Measurements from ENCODE around the gene CCR7.

Gene CCR7

DNA sequence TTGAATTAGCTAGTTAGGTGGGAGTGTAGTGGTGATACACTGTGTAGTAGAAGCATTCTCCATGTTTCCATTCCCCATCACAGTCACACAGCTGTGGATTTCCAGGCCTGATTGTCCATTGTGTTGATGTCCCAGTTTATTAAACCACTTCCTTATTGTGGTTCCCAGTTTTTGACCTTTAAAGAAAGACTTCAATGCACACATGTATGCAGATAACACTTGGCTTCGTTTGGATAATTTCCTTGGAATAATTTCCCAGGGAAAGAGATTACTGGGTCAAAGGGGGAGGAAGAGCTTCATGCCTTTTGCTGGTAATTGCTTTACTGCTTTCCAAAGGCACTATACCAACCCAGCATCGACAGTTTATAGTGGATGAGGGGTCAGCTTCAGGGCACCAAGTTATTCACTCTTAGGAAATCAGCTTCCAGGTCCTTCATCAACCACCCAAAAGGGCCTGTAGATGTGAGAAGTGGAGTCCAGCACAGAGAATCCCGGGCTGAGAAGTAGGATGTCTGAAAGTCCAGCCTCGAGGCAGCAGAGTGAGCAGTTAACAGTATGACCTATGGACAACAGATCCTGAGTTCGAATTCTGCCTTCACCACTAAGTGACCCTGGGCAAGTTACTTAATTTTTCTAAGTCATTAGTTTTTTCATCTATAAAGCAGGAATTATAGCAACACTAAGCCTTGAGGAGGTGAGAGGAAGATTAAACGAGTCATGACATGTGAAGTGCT, 32.6 kb downstream of the CCR7 start:
- DNase-seq = no peak

- DNase-seq = no peak
Measured at GRCh38 chr17:40531051-40531991, 34.0 kb downstream of the CCR7 start.

GRCh38 chr17:40530531-40530994, 34.7 kb downstream of the CCR7 start:
- DNase-seq = no peak

- DNase-seq = no peak
Measured at GRCh38 chr17:40529991-40530390, 35.3 kb downstream of the CCR7 start.

GRCh38 chr17:40528692-40529417, 36.4 kb downstream of the CCR7 start:
- no peak for DNase-seq

GRCh38 chr17:40526668-40527067, 38.6 kb downstream of the CCR7 start:
- no peak for DNase-seq

DNA sequence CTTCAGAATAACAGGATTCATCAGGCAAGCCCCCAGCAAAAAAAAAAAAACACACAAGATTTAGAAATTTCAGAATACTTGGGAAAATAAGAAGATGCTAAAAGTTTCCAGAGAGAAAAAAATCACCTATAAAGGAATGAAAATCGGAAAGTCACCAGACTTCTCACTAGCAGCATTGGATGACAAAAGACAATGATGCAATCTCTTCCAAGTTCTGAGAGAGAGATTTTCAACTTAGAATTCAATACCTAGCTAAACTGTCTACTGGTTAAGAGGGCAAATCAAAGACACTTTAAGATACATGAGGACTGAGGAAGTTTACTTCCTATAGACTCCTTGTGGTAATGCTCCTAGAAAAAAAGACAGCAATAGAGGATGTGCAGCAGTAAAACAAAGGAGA, 40.0 kb downstream of the CCR7 start:
- DNase-seq = no peak

DNA sequence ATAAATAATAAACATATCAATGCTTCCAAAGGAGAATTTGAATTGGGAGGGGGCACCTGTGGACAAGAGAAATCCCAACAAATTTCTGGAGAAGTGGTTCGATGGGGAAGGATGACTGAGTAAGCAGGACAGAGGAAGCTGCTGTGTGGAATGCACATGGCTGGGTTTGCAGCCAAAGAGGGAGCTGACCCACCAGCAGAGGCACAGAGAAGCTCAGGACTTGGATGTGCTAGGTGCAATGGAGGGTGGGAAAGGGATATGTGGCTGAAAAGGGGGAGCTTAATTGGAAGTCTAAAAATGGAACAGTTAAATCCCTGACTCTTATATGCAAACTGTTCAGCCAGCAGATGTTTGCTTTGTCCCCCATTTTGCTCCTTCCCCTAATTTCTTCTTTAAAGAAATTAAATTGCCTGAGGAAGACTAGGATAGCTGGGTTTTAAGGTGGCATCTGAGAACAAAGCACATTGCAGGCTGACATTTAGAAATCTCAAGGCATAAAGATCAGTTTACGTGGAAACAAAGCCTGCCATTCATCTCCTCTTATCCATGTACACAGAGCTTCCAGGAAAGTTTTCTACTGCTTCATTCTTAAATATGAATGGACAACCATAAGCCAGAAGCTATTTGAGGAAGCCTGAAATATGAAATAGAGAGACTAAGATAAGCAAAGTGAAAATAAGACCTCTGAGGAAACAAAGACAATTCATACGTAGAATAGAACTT, 40.9 kb downstream of the CCR7 start:
- DNase-seq = no peak

GRCh38 chr17:40522961-40523310, 42.3 kb downstream of the CCR7 start:
- no peak for DNase-seq

DNA sequence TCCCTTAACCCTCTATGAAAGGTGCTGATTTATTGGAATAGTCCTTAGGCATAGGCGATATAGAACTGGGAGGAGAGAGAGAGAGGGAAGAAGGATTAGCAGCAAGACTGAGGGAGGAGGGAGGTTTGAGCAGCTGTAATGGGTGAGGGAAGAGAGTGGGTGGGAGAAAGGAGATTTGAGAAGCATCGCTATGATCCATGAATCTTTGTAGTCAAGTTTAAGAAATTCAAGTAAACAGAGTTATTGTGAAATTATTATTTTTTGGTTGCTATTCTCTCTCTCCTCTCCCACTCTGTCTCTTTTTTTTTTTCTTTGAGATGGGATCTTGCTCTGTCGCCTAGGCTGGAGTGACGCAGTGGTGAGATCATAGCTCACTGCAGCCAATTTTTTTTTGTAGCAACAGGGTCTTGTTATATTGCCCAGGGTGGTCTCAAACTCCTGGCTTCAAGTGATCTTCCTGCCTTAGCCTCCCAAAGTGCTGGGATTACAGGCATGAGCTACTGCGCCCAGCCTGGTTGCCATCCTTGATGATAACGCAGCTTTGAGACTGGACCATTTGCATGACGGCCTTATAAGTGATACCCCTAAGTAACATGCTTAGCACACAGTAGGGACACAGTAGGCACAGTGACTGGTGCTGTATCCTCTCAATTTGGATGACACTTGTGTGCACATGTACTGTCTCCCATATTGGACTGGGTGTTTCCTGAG, 42.9 kb downstream of the CCR7 start:
- no peak for DNase-seq

- no peak for DNase-seq
Measured at GRCh38 chr17:40520991-40521453, 44.2 kb downstream of the CCR7 start.

DNA sequence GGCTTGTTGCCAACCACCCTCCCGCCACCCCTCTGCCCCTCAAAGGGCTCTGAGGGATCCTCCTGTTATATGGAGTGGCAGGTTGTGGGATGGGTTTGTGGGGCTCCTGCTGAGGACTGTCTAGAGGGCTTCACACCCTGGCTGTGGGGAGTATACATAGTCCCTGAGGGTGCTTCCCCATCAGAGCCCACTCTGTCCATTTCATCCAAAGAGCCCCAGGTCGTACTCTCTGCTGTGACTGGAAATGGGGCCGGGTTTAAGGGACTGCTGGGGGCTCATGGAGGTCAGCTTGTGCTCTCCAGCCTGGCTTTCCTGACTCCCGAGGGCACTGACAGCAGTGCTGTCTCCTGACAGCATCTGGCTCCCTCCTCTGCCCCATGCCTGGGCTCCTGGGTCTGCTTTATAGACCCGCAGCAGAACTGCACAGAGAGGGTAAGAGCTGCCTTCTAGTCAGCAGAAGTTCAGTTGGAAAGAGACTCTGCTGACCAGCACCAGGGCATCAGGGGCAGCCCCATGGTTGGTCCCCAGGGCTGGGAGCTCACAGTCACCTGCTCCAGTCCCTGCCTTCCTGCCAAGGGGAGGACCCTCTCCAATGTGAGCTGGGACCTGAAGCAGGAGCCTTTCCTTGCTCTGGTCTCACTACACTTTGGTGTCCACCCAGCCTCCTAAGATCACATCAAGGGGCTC, 46.0 kb downstream of the CCR7 start:
- no peak for DNase-seq

GRCh38 chr17:40518401-40519088, 46.7 kb downstream of the CCR7 start:
- DNase-seq = no peak

- DNase-seq = no peak
Measured at GRCh38 chr17:40517981-40518380, 47.3 kb downstream of the CCR7 start.

GRCh38 chr17:40517286-40517662, 48.0 kb downstream of the CCR7 start:
- no peak for DNase-seq

DNA sequence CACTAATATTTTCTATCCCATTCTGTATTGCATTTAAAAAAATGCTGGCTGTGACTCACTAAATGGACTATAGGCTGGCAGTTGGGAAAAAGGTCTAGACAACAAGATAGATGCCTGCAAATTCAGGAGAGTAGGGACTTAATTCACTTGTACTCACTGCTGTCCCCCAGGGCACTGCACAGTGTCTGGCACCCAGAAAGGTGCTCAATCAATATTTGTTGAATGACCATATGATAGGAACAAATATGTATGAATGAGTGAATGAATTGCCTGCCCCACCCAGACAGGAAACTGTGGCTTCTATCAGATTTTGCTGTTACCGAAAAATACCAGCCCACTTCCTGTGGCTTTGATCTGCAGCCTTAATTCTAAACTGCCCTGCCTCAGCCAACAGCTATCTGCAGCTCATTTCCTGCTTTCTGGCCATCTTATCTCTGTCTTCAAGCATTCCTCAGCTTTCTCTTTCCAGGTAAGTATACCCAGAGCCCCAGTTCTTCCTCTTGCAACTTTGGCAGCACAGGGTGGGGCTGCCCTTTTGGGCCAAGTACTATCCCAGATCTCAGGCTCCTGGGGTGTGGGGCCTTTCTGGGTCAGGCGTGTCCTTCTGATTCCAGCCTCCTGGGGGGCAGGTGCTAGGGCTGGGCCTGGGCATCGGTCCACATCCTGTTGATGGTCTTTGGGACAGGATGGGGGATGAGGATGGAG, 48.5 kb downstream of the CCR7 start:
- DNase-seq = no peak

DNA sequence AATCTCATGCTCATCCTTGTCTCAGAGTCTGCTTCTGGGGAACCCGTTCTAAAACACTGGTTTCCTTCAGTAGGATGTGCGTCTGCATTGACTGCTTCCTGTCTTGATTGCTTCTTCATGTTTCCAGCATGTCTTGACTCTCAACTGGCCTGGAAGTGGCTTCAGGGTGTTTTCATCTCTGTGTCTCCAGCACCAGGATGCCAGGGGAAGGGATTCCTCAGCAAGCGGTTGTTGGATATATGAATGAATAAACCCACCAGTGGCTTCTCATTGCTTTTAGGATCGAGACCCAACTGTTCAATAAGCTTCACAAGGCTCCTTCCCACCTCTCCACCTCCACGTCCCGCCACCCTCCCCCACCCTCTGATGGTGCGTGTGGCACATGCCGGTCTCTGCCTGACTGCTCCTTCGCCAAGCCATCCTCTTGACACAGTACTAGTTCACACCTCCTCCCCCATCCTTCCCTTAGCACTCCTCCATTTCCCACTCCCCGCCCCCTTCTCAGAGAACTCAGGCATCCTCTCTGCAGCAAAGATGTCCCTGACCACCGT, 49.7 kb downstream of the CCR7 start:
- no peak for DNase-seq

DNA sequence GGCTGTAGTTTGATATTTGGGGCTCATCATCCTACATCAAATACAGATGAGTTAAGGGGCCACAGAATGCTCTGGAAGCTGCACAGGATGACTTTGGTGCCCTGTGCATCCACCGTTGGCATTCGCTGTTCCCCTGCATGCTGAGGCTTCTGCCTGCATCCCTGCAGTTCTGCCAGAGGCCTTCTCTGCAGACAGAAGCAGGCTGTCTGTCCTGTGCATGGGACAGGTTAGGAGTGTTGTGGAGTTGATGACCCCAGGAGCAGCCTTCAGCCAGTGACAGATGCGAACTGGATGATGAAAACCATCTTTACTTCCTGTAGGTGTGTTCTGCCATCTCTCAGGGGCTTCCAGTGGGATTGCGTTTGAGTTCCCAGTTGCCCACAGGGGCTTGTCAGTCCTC, 50.3 kb downstream of the CCR7 start:
- DNase-seq = no peak

- no peak for DNase-seq
Measured at GRCh38 chr17:40514013-40514875, 51.0 kb downstream of the CCR7 start.
